Endodermal cell (in vitro differentiated cells): ENCODE data around the gene RTCA. TPM values are rescaled to one million over a fixed set of nuclear protein-coding genes. Genes with fewer than 3 reads are reported as not detected.

ENCODE experiments used
- DNase-seq: peaks from one replicate; pipeline ENCODE4 v3.0.0-alpha.2; 2017
- H3K27ac ChIP-seq: 2 replicates; pipeline ENCODE4 v1.5.1; 2013; ENCODE audit warnings: mild to moderate bottlenecking, low read depth, low read length, moderate library complexity
- H3K27me3 ChIP-seq: 2 replicates; pipeline ENCODE4 v1.6.1; 2013; ENCODE audit warnings: mild to moderate bottlenecking, low read length, moderate library complexity; ENCODE audit not compliant: insufficient read depth, control insufficient read depth, poor library complexity, severe bottlenecking
- H3K36me3 ChIP-seq: 2 replicates; pipeline ENCODE4 v1.7.0; 2013; ENCODE audit warnings: mild to moderate bottlenecking, low read length, moderate library complexity; ENCODE audit not compliant: control insufficient read depth, insufficient read depth
- H3K4me1 ChIP-seq: one replicate; pipeline ENCODE4 v1.7.0; 2013; ENCODE audit warnings: low read length; ENCODE audit not compliant: control insufficient read depth, insufficient read depth
- H3K4me3 ChIP-seq: 2 replicates; pipeline ENCODE4 v1.5.1; 2013; ENCODE audit warnings: mild to moderate bottlenecking, low read length, moderate library complexity
- H3K9ac ChIP-seq: 2 replicates; pipeline ENCODE4 v1.6.1; 2013; ENCODE audit warnings: mild to moderate bottlenecking, low read length, moderate library complexity; ENCODE audit not compliant: poor library complexity, severe bottlenecking; ENCODE audit errors: extremely low read depth
- H3K9me3 ChIP-seq: 2 replicates; pipeline ENCODE4 v1.6.1; 2013; ENCODE audit warnings: mild to moderate bottlenecking, low read length, moderate library complexity; ENCODE audit not compliant: control insufficient read depth
- H3K27ac Mint-ChIP-seq: 2 replicates; pipeline ENCODE4 v1.8.0; 2020; ENCODE audit warnings: mixed read lengths
- H3K27me3 Mint-ChIP-seq: 2 replicates; pipeline ENCODE4 v1.8.0; 2021; ENCODE audit warnings: mild to moderate bottlenecking, mixed read lengths; ENCODE audit not compliant: insufficient read depth
- H3K36me3 Mint-ChIP-seq: 2 replicates; pipeline ENCODE4 v1.8.0; 2020; ENCODE audit warnings: low read depth, mixed read lengths
- H3K4me1 Mint-ChIP-seq: 2 replicates; pipeline ENCODE4 v1.8.0; 2020; ENCODE audit warnings: mixed read lengths
- H3K4me3 Mint-ChIP-seq: 2 replicates; pipeline ENCODE4 v1.8.0; 2020; ENCODE audit warnings: mild to moderate bottlenecking, moderate library complexity, mixed read lengths
- H3K9me3 Mint-ChIP-seq: 2 replicates; pipeline ENCODE4 v1.8.0; 2020; ENCODE audit warnings: mild to moderate bottlenecking, mixed read lengths
- CTCF ChIP-seq: fragments of 200-600 bp; sonication (generic); conservative IDR thresholded peaks from 2 replicates; pipeline ENCODE4 v1.5.0; 2021; ENCODE audit warnings: antibody characterized with exemption, mild to moderate bottlenecking
- WGBS, 2 experiments: methylation state at CpG; one replicate each; pipeline versions ENCODE4 v1.1.5 to v1.1.7; 2013; ENCODE audit warnings: missing lambda C conversion rate in 2 of 2, mixed read lengths in 1 of 2; ENCODE audit not compliant: insufficient coverage in 1 of 2, insufficient read length in 1 of 2; 5-methylcytosine and 5-hydroxymethylcytosine counted together
- total RNA-seq, 2 donors: library from RNA; stranded (reverse); fragmentation: NEBNext Ultra II Directional in 1 of 2; extraction: Animal tissue kit (Norgen Biotek cat#: 25700) in 1 of 2; gene quantifications; 2 replicates in 1 of 2; 3 replicates in 1 of 2; pipeline ENCODE4 v1.2.1, GENCODE V29; 2021

Gene RTCA
- total RNA-seq, 2 donors from 2014 or later = 46.0 to 49.8 TPM

DNA sequence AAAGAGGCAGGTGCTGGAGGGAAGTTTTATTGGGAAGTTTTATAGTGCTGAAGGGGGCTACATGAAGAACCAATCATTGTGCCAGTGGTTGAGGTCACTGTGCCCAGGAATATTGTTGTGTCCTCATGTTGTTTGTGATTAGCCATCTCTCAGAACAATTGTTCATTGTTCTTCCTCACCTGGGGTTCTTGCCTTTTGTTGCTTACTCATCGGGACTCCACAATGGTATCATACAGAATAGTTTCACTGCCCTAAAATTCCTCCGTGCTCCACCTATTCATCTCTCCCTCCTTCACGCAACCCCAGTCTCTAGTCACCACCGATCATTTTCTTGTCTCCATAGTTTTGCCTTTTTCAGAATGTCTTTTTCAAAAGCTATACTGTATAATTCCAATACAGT lies 47.4 kb downstream of the RTCA start:
- H3K27ac ChIP-seq = no peak overlapping the region
- no peaks in the 10 kb centered on the region for H3K27me3 ChIP-seq
- no peak for TF ChIP-seq CTCF
- no peaks in the 10 kb centered on the region for H3K36me3 ChIP-seq
- peaks cover 56% of the 10 kb centered on the region for H3K9me3 ChIP-seq
- no peaks in the 10 kb centered on the region for H3K27me3 Mint-ChIP-seq
- H3K4me1 ChIP-seq = no peaks in the 10 kb centered on the region
- H3K4me3 Mint-ChIP-seq = no peak overlapping the region
- H3K4me1 Mint-ChIP-seq = peaks cover 10% of the 10 kb centered on the region
- peak overlapping the region; percentile 1 for H3K4me3 ChIP-seq
- H3K36me3 Mint-ChIP-seq = no peaks in the 10 kb centered on the region
- no peak overlapping the region for H3K9ac ChIP-seq
- H3K9me3 Mint-ChIP-seq = peaks cover 25% of the 10 kb centered on the region
- no peak for DNase-seq
- WGBS, 2 experiments = 62 to 73% methylated on average over 4 of the region's 4 CpGs
- H3K27ac Mint-ChIP-seq = no peak overlapping the region

- Mint-ChIP-seq H3K4me1 (peaks cover 8% of the 10 kb centered on the region), H3K27me3 (no peaks in the 10 kb centered on the region), H3K9me3 (peaks cover 55% of the 10 kb centered on the region), H3K27ac (no peak overlapping the region), H3K36me3 (peaks cover 7% of the 10 kb centered on the region), H3K4me3 (no peak overlapping the region)
- Histone ChIP-seq H3K27ac (no peak overlapping the region), H3K9ac (no peak overlapping the region), H3K4me3 (peak overlapping the region; percentile 61), H3K27me3 (no peaks in the 10 kb centered on the region), H3K9me3 (peaks cover 71% of the 10 kb centered on the region), H3K4me1 (no peaks in the 10 kb centered on the region), H3K36me3 (no peaks in the 10 kb centered on the region)
- no peak for DNase-seq
- TF ChIP-seq CTCF = no peak
Measured at GRCh38 chr1:100316622-100317021, 50.6 kb downstream of the RTCA start.

- H3K36me3 ChIP-seq = no peaks in the 10 kb centered on the region
- H3K9ac ChIP-seq = no peak overlapping the region
- DNase-seq = peak; percentile 40
- H3K4me3 ChIP-seq = peak overlapping the region; percentile 65
- H3K27me3 Mint-ChIP-seq = no peaks in the 10 kb centered on the region
- H3K4me1 Mint-ChIP-seq = peaks cover 17% of the 10 kb centered on the region
- 73 to 88% methylated on average over 2 of the region's 2 CpGs for WGBS, 2 experiments
- no peaks in the 10 kb centered on the region for H3K27me3 ChIP-seq
- H3K4me1 ChIP-seq = no peaks in the 10 kb centered on the region
- no peak overlapping the region for H3K27ac ChIP-seq
- no peak overlapping the region for H3K4me3 Mint-ChIP-seq
- TF ChIP-seq CTCF = no peak
- peaks cover 57% of the 10 kb centered on the region for H3K9me3 ChIP-seq
- peaks cover 49% of the 10 kb centered on the region for H3K9me3 Mint-ChIP-seq
- no peak overlapping the region for H3K27ac Mint-ChIP-seq
- peaks cover 7% of the 10 kb centered on the region for H3K36me3 Mint-ChIP-seq
Measured at GRCh38 chr1:100320311-100321099, 54.5 kb downstream of the RTCA start.
